ENCODE results near the gene ERO1B. TPM values are rescaled to one million over a fixed set of nuclear protein-coding genes. Genes with fewer than 3 reads are reported as not detected.
"Not testable (repeated sequence)": the region's sequence is repeated elsewhere in the genome, so short reads cannot be mapped to it uniquely, and the experiment has no call there.

Gene ERO1B
- total RNA-seq, 2 donors from 2014 or later: 4.9 to 5.6 TPM

DNA sequence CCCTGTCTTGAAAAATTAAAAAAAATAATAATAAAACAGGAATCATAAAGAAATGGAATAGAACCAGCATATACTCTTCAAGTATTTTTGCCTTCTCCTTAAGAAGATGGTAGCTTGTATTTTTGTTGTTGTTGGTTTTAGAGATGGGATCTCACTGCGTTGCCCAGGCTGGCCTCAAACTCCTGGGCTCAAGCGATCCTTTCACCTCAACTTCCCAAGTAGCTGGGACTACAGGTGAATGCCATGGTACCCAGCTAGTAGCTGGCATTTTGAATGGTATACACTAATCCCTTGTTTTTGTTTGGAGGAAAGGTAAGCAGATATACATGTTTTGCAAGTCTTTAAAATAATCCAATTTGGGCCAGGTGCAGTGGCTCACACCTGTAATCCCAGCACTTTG, 34.7 kb upstream of the ERO1B start:
- Mint-ChIP-seq H3K4me3 (no peak overlapping the region), H3K9me3 (no peaks in the 10 kb centered on the region), H3K27ac (no peak overlapping the region), H3K36me3 (ENCODE audit: low read depth) (no peaks in the 10 kb centered on the region), H3K27me3 (ENCODE audit: insufficient read depth) (no peaks in the 10 kb centered on the region), H3K4me1 (no peaks in the 10 kb centered on the region)
- no peaks in the 10 kb centered on the region for H3K9me3 ChIP-seq (ENCODE audit: control insufficient read depth, low read length)
- H3K27ac ChIP-seq (ENCODE audit: low read depth, low read length): no peak overlapping the region
- H3K36me3 ChIP-seq (ENCODE audit: control insufficient read depth, insufficient read depth, low read length): no peaks in the 10 kb centered on the region
- no peaks in the 10 kb centered on the region for H3K27me3 ChIP-seq (ENCODE audit: control insufficient read depth, insufficient read depth, low read length, poor library complexity, severe bottlenecking)
- TF ChIP-seq, protein P1, sequence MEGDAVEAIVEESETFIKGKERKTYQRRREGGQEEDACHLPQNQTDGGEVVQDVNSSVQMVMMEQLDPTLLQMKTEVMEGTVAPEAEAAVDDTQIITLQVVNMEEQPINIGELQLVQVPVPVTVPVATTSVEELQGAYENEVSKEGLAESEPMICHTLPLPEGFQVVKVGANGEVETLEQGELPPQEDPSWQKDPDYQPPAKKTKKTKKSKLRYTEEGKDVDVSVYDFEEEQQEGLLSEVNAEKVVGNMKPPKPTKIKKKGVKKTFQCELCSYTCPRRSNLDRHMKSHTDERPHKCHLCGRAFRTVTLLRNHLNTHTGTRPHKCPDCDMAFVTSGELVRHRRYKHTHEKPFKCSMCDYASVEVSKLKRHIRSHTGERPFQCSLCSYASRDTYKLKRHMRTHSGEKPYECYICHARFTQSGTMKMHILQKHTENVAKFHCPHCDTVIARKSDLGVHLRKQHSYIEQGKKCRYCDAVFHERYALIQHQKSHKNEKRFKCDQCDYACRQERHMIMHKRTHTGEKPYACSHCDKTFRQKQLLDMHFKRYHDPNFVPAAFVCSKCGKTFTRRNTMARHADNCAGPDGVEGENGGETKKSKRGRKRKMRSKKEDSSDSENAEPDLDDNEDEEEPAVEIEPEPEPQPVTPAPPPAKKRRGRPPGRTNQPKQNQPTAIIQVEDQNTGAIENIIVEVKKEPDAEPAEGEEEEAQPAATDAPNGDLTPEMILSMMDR (conservative IDR thresholded peaks at IDR 0.05): no peak
- WGBS, 2 experiments (ENCODE audit: insufficient coverage in 1 of 2, insufficient read length in 1 of 2): 89% methylated on average over 2 of the region's 2 CpGs; no CpG with 5 or more reads in 1 of the 2 experiments
- H3K4me1 ChIP-seq (ENCODE audit: control insufficient read depth, insufficient read depth, low read length): no peaks in the 10 kb centered on the region
- DNase-seq: no peak
- no peak overlapping the region for H3K4me3 ChIP-seq (ENCODE audit: low read length)
- no peak overlapping the region for H3K9ac ChIP-seq (ENCODE audit: extremely low read depth, low read length, poor library complexity, severe bottlenecking)

- no peaks in the 10 kb centered on the region for H3K27me3 ChIP-seq (ENCODE audit: control insufficient read depth, insufficient read depth, low read length, poor library complexity, severe bottlenecking)
- H3K4me1 ChIP-seq (ENCODE audit: control insufficient read depth, insufficient read depth, low read length): no peaks in the 10 kb centered on the region
- TF ChIP-seq, protein P1 (conservative IDR thresholded peaks at IDR 0.05): no peak
- no peaks in the 10 kb centered on the region for H3K36me3 Mint-ChIP-seq (ENCODE audit: low read depth)
- no peak overlapping the region for H3K27ac ChIP-seq (ENCODE audit: low read depth, low read length)
- no peak overlapping the region for H3K4me3 ChIP-seq (ENCODE audit: low read length)
- no peaks in the 10 kb centered on the region for H3K9me3 ChIP-seq (ENCODE audit: control insufficient read depth, low read length)
- no peak overlapping the region for H3K9ac ChIP-seq (ENCODE audit: extremely low read depth, low read length, poor library complexity, severe bottlenecking)
- no peak for DNase-seq
- 100% methylated on average over 2 of the region's 2 CpGs for WGBS, 2 experiments (ENCODE audit: insufficient coverage in 1 of 2, insufficient read length in 1 of 2)
- H3K4me1 Mint-ChIP-seq: no peaks in the 10 kb centered on the region
- H3K36me3 ChIP-seq (ENCODE audit: control insufficient read depth, insufficient read depth, low read length): no peaks in the 10 kb centered on the region
- H3K27ac Mint-ChIP-seq: no peak overlapping the region
- no peak overlapping the region for H3K4me3 Mint-ChIP-seq
- no peaks in the 10 kb centered on the region for H3K9me3 Mint-ChIP-seq
- H3K27me3 Mint-ChIP-seq (ENCODE audit: insufficient read depth): no peaks in the 10 kb centered on the region
Measured at GRCh38 chr1:236315518-236315917, 33.8 kb upstream of the ERO1B start.

DNA sequence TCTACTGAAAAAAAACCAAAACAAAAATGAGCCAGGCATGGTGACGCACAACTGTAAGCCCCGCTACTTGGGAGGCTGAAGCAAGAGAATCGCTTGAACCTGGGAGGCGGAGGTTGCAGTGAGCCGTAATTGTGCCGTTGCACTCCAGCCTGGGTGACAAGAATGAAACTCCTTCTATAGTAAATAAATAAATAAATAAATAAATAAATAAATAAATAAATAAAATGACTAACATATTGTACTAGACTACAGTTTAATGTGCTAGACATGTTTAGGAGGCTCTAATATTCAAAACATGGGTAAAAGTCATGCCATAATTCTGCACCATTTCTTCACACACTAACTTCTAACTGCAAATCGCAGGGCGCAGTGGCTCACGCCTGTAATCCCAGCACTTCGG, 33.3 kb upstream of the ERO1B start:
- Mint-ChIP-seq H3K27ac (no peak overlapping the region), H3K27me3 (ENCODE audit: insufficient read depth) (no peaks in the 10 kb centered on the region), H3K9me3 (no peaks in the 10 kb centered on the region), H3K4me1 (no peaks in the 10 kb centered on the region), H3K36me3 (ENCODE audit: low read depth) (no peaks in the 10 kb centered on the region), H3K4me3 (no peak overlapping the region)
- Histone ChIP-seq H3K9me3 (ENCODE audit: control insufficient read depth, low read length) (no peaks in the 10 kb centered on the region), H3K4me1 (ENCODE audit: control insufficient read depth, insufficient read depth, low read length) (no peaks in the 10 kb centered on the region), H3K27me3 (ENCODE audit: control insufficient read depth, insufficient read depth, low read length, poor library complexity, severe bottlenecking) (no peaks in the 10 kb centered on the region), H3K36me3 (ENCODE audit: control insufficient read depth, insufficient read depth, low read length) (no peaks in the 10 kb centered on the region), H3K4me3 (ENCODE audit: low read length) (no peak overlapping the region), H3K9ac (ENCODE audit: extremely low read depth, low read length, poor library complexity, severe bottlenecking) (no peak overlapping the region), H3K27ac (ENCODE audit: low read depth, low read length) (no peak overlapping the region)
- WGBS, 2 experiments (ENCODE audit: insufficient coverage in 1 of 2, insufficient read length in 1 of 2): 82 to 84% methylated on average over 7 to 10 of the region's 10 CpGs
- DNase-seq: no peak
- TF ChIP-seq, protein P1 (conservative IDR thresholded peaks at IDR 0.05): no peak

DNA sequence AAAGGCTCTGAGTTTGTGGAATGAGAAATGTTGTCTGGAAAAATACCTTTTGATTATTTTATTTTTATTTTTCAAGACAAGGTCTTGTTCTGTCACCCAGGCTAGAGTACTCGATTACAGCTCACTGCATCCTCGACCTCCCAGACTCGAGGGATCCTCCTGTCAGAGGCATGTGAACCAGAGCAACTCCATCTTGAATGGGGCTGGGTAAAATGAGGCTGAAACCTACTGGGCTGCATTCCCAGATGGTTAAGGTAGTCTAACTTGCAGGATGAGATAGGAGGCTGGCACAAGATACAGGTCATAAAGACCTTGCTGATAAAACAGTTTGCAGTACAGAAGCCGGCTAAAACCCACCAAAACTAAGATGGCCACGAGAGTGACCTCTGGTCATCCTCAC, 32.3 kb upstream of the ERO1B start:
- 92 to 100% methylated on average over 1 to 5 of the region's 5 CpGs for WGBS, 2 experiments (ENCODE audit: insufficient coverage in 1 of 2, insufficient read length in 1 of 2)
- DNase-seq; H3K27me3 ChIP-seq (ENCODE audit: control insufficient read depth, insufficient read depth, low read length, poor library complexity, severe bottlenecking); H3K9me3 Mint-ChIP-seq; H3K36me3 ChIP-seq (ENCODE audit: control insufficient read depth, insufficient read depth, low read length); H3K36me3 Mint-ChIP-seq (ENCODE audit: low read depth); H3K4me1 ChIP-seq (ENCODE audit: control insufficient read depth, insufficient read depth, low read length); H3K4me1 Mint-ChIP-seq; H3K27ac ChIP-seq (ENCODE audit: low read depth, low read length); H3K9ac ChIP-seq (ENCODE audit: extremely low read depth, low read length, poor library complexity, severe bottlenecking); H3K4me3 ChIP-seq (ENCODE audit: low read length); H3K9me3 ChIP-seq (ENCODE audit: control insufficient read depth, low read length); H3K27me3 Mint-ChIP-seq (ENCODE audit: insufficient read depth); H3K27ac Mint-ChIP-seq; H3K4me3 Mint-ChIP-seq: not testable (repeated sequence)
